Astrocyte of the cerebellum (primary cell): ENCODE measurements around the gene GGN.

Source experiments
- DNase-seq: peaks from one replicate; pipeline ENCODE4 v3.0.0-alpha.2; 2011; ENCODE audit warnings: low read depth
- H3K4me3 ChIP-seq: 2 replicates; pipeline ENCODE4 v1.5.1; 2011; ENCODE audit warnings: mild to moderate bottlenecking, low read depth, low read length, moderate library complexity
- CTCF ChIP-seq: IDR thresholded peaks from 2 replicates; pipeline ENCODE4 v1.5.1; 2012; ENCODE audit warnings: low read length, low read depth, moderate library complexity, mild to moderate bottlenecking; ENCODE audit errors: missing control alignments
- in situ Hi-C: cut with HindIII; loops from 2 replicates; pipeline ENCODE4 v1.10.0; 2017; ENCODE audit warnings: low sequenced_read_pairs

The GGN gene

GRCh38 chr19:38337360-38337653, 50.5 kb downstream of the GGN start:
- in situ Hi-C loops: no loop called here
- TF ChIP-seq CTCF: no peak
- H3K4me3 ChIP-seq: peak overlapping the region; percentile 74
- DNase-seq: no peak

- in situ Hi-C loops: no loop called here
- no peak for TF ChIP-seq CTCF
Measured at GRCh38 chr19:38336638-38337359, 51.0 kb downstream of the GGN start.

GRCh38 chr19:38335949-38336637, 51.7 kb downstream of the GGN start:
- DNase-seq: peak; percentile 82
- in situ Hi-C loops: no loop called here
- peak overlapping the region; percentile 74 for H3K4me3 ChIP-seq
- no peak for TF ChIP-seq CTCF

More at GRCh38 chr19:38336638-38337359, 51.0 kb downstream of the GGN start:
- DNase-seq: peak; percentile 80
- H3K4me3 ChIP-seq: peak overlapping the region; percentile 74
